Stimulated activated CD4-positive, alpha-beta T cell treated with anti-CD3 and anti-CD28 coated beads, Interleukin-2, amount 100 ng/mL, for 24 hours (primary cell): Measurements from ENCODE around the gene AGTR1.
"Not testable (repeated sequence)": the region's sequence is repeated elsewhere in the genome, so short reads cannot be mapped to it uniquely, and the experiment has no call there.

ENCODE experiments used
- DNase-seq, 2 donors: peaks; one replicate each; pipeline ENCODE4 v3.0.0-alpha.2; 2020

Gene AGTR1

GRCh38 chr3:148759430-148759829 is 61.7 kb downstream of the AGTR1 start:
- no peak for DNase-seq

GRCh38 chr3:148763156-148763680 is 65.5 kb downstream of the AGTR1 start:
- no peak for DNase-seq

GRCh38 chr3:148763986-148764935 is 66.6 kb downstream of the AGTR1 start:
- no peak for DNase-seq

GRCh38 chr3:148772361-148772760 is 74.7 kb downstream of the AGTR1 start:
- no peak for DNase-seq

- no peak for DNase-seq
These were observed 75.1 kb downstream of the AGTR1 start for GRCh38 chr3:148772835-148773234.

- no peak for DNase-seq
These were observed 76.1 kb downstream of the AGTR1 start for GRCh38 chr3:148773805-148774204.

GRCh38 chr3:148778926-148779325 is 81.2 kb downstream of the AGTR1 start:
- no peak for DNase-seq

- not testable (repeated sequence) for DNase-seq
These were observed 87.3 kb downstream of the AGTR1 start for GRCh38 chr3:148785026-148785425.

- DNase-seq: not testable (repeated sequence)
These were observed 88.5 kb downstream of the AGTR1 start for GRCh38 chr3:148786159-148786558.

GRCh38 chr3:148789146-148789545 is 91.4 kb downstream of the AGTR1 start:
- no peak for DNase-seq

- no peak for DNase-seq
These were observed 92.2 kb downstream of the AGTR1 start for GRCh38 chr3:148789906-148790305.

GRCh38 chr3:148790370-148790769 is 92.7 kb downstream of the AGTR1 start:
- no peak for DNase-seq

- DNase-seq: no peak
These were observed 93.4 kb downstream of the AGTR1 start for GRCh38 chr3:148790851-148791735.

GRCh38 chr3:148791920-148792319 is 94.2 kb downstream of the AGTR1 start:
- no peak for DNase-seq

- no peak for DNase-seq
These were observed 94.8 kb downstream of the AGTR1 start for GRCh38 chr3:148792516-148792915.
